Mesothelial cell of epicardium (in vitro differentiated cells): ENCODE results near the gene IGF2R. TPM values are rescaled to one million over a fixed set of nuclear protein-coding genes. Genes with fewer than 3 reads are reported as not detected.

Experiments
- DNase-seq, 2 experiments: peaks; one replicate each; pipeline ENCODE4 v3.0.0; 2021; ENCODE audit warnings: low spot score in 2 of 2; ENCODE audit not compliant: unreplicated experiment in 2 of 2
- H3K27ac Mint-ChIP-seq: 2 replicates; pipeline ENCODE4 v1.8.0; 2021; ENCODE audit warnings: mixed read lengths
- H3K27me3 Mint-ChIP-seq: 2 replicates; pipeline ENCODE4 v1.8.0; 2021; ENCODE audit warnings: low read depth, mixed read lengths
- H3K36me3 Mint-ChIP-seq: 2 replicates; pipeline ENCODE4 v1.8.0; 2021; ENCODE audit warnings: mixed read lengths
- H3K4me1 Mint-ChIP-seq: 2 replicates; pipeline ENCODE4 v1.8.0; 2021; ENCODE audit warnings: mixed read lengths
- H3K4me3 Mint-ChIP-seq: 2 replicates; pipeline ENCODE4 v1.8.0; 2021; ENCODE audit warnings: mild to moderate bottlenecking, moderate library complexity, mixed read lengths
- H3K9me3 Mint-ChIP-seq: 2 replicates; pipeline ENCODE4 v1.8.0; 2021; ENCODE audit warnings: mixed read lengths
- CTCF ChIP-seq: fragments of 200-600 bp; sonication (generic); IDR thresholded peaks from one replicate; pipeline ENCODE4 v1.5.0; 2021; ENCODE audit warnings: antibody characterized with exemption; ENCODE audit not compliant: unreplicated experiment
- total RNA-seq: library from RNA; stranded (reverse); gene quantifications from 3 replicates; pipeline ENCODE4 v1.2.1, GENCODE V29; 2021

Gene IGF2R
- total RNA-seq, 1 donor from 2014 or later = 112 TPM

DNA sequence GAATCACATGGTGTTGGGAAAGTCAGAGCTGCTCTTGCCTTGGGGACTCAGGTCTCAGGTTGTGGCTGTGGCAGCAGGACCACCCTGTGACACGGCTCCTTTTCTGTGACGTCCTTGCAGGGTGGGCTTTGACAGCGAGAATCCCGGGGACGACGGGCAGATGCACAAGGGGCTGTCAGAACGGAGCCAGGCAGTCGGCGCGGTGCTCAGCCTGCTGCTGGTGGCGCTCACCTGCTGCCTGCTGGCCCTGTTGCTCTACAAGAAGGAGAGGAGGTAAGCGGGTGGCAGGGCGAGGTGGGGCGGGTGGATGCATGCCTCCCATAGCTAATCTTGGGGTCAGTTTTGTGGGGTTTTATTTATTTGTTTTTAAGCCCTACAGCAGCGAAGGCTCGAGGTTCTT is 133.5 kb downstream of the IGF2R start:
- H3K9me3 Mint-ChIP-seq = no peaks in the 10 kb centered on the region
- no peak for TF ChIP-seq CTCF
- H3K27ac Mint-ChIP-seq = no peak overlapping the region
- H3K27me3 Mint-ChIP-seq = no peaks in the 10 kb centered on the region
- no peaks in the 10 kb centered on the region for H3K4me1 Mint-ChIP-seq
- H3K4me3 Mint-ChIP-seq = no peak overlapping the region
- H3K36me3 Mint-ChIP-seq = peaks cover 44% of the 10 kb centered on the region
- DNase-seq = no peak

DNA sequence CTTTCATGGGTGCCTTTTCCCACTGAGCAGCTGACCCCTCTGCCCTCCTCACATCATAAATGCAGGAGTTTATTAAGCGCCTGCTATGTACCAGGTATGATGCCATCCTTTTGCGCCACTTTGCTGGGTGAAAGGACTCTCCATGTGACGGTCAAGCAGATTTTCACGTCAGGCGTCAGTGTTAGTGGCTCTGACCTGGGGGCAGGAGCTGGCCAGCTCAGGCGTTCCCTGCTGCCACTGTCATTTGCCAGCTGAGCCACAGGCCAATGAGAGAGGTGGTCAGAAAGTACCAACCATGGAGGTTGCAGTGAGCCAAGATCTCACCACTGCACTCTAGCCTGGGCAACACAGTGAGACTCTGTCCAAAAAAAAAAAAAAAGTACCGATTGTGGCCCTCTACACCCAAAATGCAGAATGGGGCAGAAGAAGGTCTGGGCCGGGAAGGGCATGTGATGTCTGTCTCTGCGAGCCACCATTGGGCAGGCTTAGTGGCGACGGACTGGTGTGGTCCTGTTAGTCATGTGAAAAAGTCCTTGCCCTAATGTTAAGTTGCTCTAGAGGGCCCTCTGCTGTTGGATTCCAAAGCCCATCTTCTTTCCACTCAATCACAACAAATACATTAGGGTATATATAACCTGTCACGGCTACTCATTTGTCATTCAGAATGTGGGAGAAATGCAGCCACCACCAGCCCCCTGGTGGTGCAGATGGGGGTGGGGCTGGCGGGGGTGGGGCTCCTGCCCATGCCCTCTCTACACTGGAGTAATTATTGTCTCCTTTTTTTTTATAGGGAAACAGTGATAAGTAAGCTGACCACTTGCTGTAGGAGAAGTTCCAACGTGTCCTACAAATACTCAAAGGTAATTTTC is 134.3 kb downstream of the IGF2R start:
- Mint-ChIP-seq H3K27me3 (no peaks in the 10 kb centered on the region), H3K9me3 (no peaks in the 10 kb centered on the region), H3K4me3 (no peak overlapping the region), H3K27ac (no peak overlapping the region), H3K4me1 (no peaks in the 10 kb centered on the region), H3K36me3 (peaks cover 47% of the 10 kb centered on the region)
- no peak for DNase-seq
- no peak for TF ChIP-seq CTCF

DNA sequence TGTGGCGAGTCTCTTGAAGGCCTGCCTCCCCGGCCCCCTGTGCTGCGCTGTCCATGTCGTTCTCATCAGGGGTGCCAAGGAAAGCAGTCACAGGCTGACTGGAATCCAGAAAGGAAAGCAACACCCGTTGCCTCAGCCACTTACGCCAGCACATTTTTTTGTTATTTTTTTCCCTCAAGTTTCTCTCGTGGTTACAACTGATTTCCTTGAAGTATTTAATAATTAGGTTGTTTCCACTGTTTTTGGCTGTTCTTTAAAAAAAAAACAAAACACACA is 134.9 kb downstream of the IGF2R start:
- Mint-ChIP-seq H3K4me1 (no peaks in the 10 kb centered on the region), H3K36me3 (peaks cover 46% of the 10 kb centered on the region), H3K9me3 (no peaks in the 10 kb centered on the region), H3K4me3 (no peak overlapping the region), H3K27me3 (no peaks in the 10 kb centered on the region), H3K27ac (no peak overlapping the region)
- TF ChIP-seq CTCF = no peak
- DNase-seq = no peak

DNA sequence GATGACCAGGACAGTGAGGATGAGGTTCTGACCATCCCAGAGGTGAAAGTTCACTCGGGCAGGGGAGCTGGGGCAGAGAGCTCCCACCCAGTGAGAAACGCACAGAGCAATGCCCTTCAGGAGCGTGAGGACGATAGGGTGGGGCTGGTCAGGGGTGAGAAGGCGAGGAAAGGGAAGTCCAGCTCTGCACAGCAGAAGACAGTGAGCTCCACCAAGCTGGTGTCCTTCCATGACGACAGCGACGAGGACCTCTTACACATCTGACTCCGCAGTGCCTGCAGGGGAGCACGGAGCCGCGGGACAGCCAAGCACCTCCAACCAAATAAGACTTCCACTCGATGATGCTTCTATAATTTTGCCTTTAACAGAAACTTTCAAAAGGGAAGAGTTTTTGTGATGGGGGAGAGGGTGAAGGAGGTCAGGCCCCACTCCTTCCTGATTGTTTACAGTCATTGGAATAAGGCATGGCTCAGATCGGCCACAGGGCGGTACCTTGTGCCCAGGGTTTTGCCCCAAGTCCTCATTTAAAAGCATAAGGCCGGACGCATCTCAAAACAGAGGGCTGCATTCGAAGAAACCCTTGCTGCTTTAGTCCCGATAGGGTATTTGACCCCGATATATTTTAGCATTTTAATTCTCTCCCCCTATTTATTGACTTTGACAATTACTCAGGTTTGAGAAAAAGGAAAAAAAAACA is 136.1 kb downstream of the IGF2R start:
- Mint-ChIP-seq H3K4me1 (no peaks in the 10 kb centered on the region), H3K27ac (no peak overlapping the region), H3K36me3 (peaks cover 43% of the 10 kb centered on the region), H3K4me3 (no peak overlapping the region), H3K9me3 (no peaks in the 10 kb centered on the region), H3K27me3 (no peaks in the 10 kb centered on the region)
- DNase-seq = no peak
- no peak for TF ChIP-seq CTCF

- no peak for DNase-seq
- Mint-ChIP-seq H3K27ac (no peak overlapping the region), H3K9me3 (no peaks in the 10 kb centered on the region), H3K27me3 (no peaks in the 10 kb centered on the region), H3K36me3 (peaks cover 40% of the 10 kb centered on the region), H3K4me1 (no peaks in the 10 kb centered on the region), H3K4me3 (no peak overlapping the region)
- no peak for TF ChIP-seq CTCF
Observed at GRCh38 chr6:160106010-160106409, 137.1 kb downstream of the IGF2R start.
